NCI-H748 treated with DMSO at 0.1 percent for 48 hours (cell line): ENCODE data around the gene PALLD.

Experiments used
- DNase-seq: peaks from one replicate; lab custom pipeline; 2025; lab: John Stamatoyannopoulos, UW

The PALLD gene

GRCh38 chr4:168734703-168735678 lies 238.1 kb downstream of the PALLD start:
- DNase-seq = no peak

GRCh38 chr4:168735735-168736134 lies 238.9 kb downstream of the PALLD start:
- DNase-seq = no peak

- no peak for DNase-seq
Observed at GRCh38 chr4:168736860-168737805, 240.3 kb downstream of the PALLD start.

- DNase-seq = no peak
Observed at GRCh38 chr4:168737806-168738172, 240.9 kb downstream of the PALLD start.

GRCh38 chr4:168739886-168740285 lies 243.0 kb downstream of the PALLD start:
- DNase-seq = no peak

GRCh38 chr4:168740691-168741090 lies 243.8 kb downstream of the PALLD start:
- DNase-seq = no peak

GRCh38 chr4:168741281-168742173 lies 244.7 kb downstream of the PALLD start:
- no peak for DNase-seq

GRCh38 chr4:168743131-168743530 lies 246.3 kb downstream of the PALLD start:
- DNase-seq = no peak

- DNase-seq = no peak
Observed at GRCh38 chr4:168743601-168744000, 246.7 kb downstream of the PALLD start.

GRCh38 chr4:168744021-168744420 lies 247.2 kb downstream of the PALLD start:
- no peak for DNase-seq

GRCh38 chr4:168748807-168749206 lies 252.0 kb downstream of the PALLD start:
- DNase-seq = no peak

GRCh38 chr4:168751263-168752225 lies 254.7 kb downstream of the PALLD start:
- no peak for DNase-seq

- DNase-seq = no peak
Observed at GRCh38 chr4:168755598-168756477, 259.0 kb downstream of the PALLD start.

- no peak for DNase-seq
Observed at GRCh38 chr4:168757500-168757899, 260.6 kb downstream of the PALLD start.

GRCh38 chr4:168758351-168758876 lies 261.6 kb downstream of the PALLD start:
- no peak for DNase-seq

- DNase-seq = no peak
Observed at GRCh38 chr4:168759321-168759720, 262.5 kb downstream of the PALLD start.

- DNase-seq = no peak
Observed at GRCh38 chr4:168759959-168760527, 263.2 kb downstream of the PALLD start.

GRCh38 chr4:168761066-168761465 lies 264.2 kb downstream of the PALLD start:
- no peak for DNase-seq

GRCh38 chr4:168765322-168765721 lies 268.5 kb downstream of the PALLD start:
- no peak for DNase-seq
